WI38 (cell line): ENCODE measurements around the gene NOD2.

Source experiments
- H3K4me3 ChIP-seq: 2 replicates; pipeline ENCODE4 v1.5.1; 2011; ENCODE audit warnings: low read depth, mild to moderate bottlenecking, control low read depth, low read length
- TF ChIP-seq, protein P1 (sequence below): IDR thresholded peaks from 2 replicates; pipeline ENCODE4 v1.5.1; 2012; ENCODE audit warnings: low read depth, mild to moderate bottlenecking, control low read depth, low read length

Gene NOD2

GRCh38 chr16:50717494-50717893 is 24.1 kb downstream of the NOD2 start:
- H3K4me3 ChIP-seq = no peak overlapping the region
- TF ChIP-seq, protein P1, sequence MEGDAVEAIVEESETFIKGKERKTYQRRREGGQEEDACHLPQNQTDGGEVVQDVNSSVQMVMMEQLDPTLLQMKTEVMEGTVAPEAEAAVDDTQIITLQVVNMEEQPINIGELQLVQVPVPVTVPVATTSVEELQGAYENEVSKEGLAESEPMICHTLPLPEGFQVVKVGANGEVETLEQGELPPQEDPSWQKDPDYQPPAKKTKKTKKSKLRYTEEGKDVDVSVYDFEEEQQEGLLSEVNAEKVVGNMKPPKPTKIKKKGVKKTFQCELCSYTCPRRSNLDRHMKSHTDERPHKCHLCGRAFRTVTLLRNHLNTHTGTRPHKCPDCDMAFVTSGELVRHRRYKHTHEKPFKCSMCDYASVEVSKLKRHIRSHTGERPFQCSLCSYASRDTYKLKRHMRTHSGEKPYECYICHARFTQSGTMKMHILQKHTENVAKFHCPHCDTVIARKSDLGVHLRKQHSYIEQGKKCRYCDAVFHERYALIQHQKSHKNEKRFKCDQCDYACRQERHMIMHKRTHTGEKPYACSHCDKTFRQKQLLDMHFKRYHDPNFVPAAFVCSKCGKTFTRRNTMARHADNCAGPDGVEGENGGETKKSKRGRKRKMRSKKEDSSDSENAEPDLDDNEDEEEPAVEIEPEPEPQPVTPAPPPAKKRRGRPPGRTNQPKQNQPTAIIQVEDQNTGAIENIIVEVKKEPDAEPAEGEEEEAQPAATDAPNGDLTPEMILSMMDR = no peak

GRCh38 chr16:50718061-50718760 is 24.8 kb downstream of the NOD2 start:
- TF ChIP-seq, protein P1 = no peak
- H3K4me3 ChIP-seq = 0 out of 2 replicates have a peak overlapping the region, but pooled peaks have one; percentile 10

DNA sequence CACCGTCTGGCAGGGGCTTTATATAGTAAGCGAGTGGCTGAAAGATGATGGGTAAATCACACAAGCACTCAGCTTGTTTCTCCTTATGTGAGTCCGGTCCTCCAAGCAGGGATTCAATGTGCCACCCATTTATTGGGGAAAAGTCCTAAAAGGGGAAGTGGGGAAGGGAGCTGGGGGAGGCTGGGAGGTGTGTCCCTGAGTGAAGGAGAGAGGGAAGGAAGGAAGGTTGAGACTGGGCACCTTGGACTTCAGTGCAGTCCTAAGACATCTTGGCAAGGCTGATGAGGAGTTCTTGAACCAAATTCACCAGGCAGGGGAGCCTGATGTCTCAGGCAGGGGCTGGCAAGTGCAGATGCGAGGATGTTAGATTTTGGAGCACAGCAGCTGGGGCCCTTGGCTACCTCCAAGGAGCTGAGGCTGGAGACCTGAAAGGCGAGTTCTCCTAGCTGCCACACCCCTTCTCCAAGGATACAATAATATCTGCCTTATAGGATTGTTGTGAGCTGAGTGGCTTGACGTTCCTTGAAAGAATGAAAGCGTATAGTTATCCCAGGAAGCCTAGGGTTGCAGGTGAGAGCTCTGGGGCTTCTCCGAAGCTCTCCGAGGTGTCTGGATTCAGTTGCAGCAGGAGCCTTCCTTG is 25.5 kb downstream of the NOD2 start:
- H3K4me3 ChIP-seq = no peak overlapping the region
- TF ChIP-seq, protein P1 = no peak

DNA sequence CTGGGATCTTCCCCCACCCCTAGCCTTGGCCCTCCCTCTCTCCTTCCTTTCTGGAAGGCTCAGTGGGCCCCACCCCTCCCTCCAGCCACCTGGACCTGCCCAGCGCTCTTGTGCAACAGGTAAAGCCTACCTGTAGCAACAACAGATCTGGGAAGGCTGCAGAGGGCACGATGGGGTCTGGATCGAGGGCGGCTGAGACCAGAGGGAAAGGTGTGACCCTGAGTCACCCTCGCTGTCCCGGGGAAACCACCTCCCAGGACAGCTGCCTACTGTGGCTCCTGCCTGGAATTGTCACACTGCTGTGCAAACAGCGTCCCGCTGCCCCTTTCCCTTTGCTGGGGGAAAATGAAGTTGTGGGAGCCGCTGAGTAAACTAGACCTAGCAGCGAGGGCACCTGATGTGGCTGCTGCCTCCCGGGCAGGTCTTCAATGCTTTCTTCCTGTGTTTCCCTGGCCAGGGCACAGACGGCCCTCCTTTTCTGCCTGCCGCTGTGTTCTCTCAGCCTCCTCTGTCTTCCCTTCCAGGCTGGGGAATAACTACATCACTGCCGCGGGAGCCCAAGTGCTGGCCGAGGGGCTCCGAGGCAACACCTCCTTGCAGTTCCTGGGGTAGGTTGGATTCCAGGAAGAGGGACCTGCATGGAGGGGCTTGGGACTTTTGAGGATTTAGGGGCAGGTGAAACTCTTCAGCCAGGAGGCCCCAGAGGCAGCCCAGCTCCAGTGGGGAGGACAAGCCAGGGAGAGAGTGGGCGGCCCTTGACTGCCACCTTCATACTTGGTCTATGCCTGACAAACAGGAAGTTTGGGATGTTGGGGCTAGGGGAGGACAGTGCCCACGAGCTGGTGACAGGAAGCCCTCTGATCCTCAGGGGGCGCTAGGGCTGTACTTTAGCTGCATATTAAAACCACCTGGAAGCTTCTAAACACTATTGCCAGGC is 26.3 kb downstream of the NOD2 start:
- no peak overlapping the region for H3K4me3 ChIP-seq

GRCh38 chr16:50721549-50722404 is 28.4 kb downstream of the NOD2 start:
- H3K4me3 ChIP-seq = no peak overlapping the region
- TF ChIP-seq, protein P1 = no peak

More for the DNA sequence above, 26.3 kb downstream of the NOD2 start:
- TF ChIP-seq, protein P1 = no peak

DNA sequence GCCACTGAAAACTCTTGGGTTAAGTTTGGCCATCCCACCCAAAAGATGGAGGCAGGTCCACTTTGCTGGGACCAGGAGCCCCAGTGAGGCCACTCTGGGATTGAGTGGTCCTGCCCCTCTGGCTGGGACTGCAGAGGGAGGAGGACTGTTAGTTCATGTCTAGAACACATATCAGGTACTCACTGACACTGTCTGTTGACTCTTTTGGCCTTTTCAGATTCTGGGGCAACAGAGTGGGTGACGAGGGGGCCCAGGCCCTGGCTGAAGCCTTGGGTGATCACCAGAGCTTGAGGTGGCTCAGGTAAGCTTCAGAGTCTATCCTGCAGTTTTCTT is 29.0 kb downstream of the NOD2 start:
- TF ChIP-seq, protein P1 = no peak
- no peak overlapping the region for H3K4me3 ChIP-seq
